Activated CD4-positive, alpha-beta memory T cell treated with anti-CD3 and anti-CD28 coated beads, Interleukin-2, amount 10 ng/mL, durations not matched to agents 7 days and 5 days (primary cell): ENCODE data around the gene TBX3. TPM values are rescaled to one million over a fixed set of nuclear protein-coding genes. Genes with fewer than 3 reads are reported as not detected.

ENCODE experiments used
- CTCF ChIA-PET: fragments of 350-600 bp; sonication (Branson Sonifier 250); formaldehyde crosslinking; loops from one replicate; lab custom pipeline; 2021; ENCODE audit warnings: antibody characterized with exemption, inconsistent platforms; lab: Charles Lee
- POLR2A ChIA-PET: fragments of 350-600 bp; sonication (Branson Sonifier 250); formaldehyde crosslinking; loops from one replicate; lab custom pipeline; 2021; ENCODE audit warnings: antibody characterized with exemption; lab: Charles Lee
- DNase-seq: peaks from one replicate; pipeline ENCODE4 v3.0.0-alpha.2; 2020
- H3K27ac Mint-ChIP-seq: one replicate; pipeline ENCODE4 v1.8.0; 2021; ENCODE audit warnings: mild to moderate bottlenecking, mixed read lengths
- H3K27me3 Mint-ChIP-seq: one replicate; pipeline ENCODE4 v1.8.0; 2021; ENCODE audit warnings: mixed read lengths
- H3K36me3 Mint-ChIP-seq: one replicate; pipeline ENCODE4 v1.8.0; 2021; ENCODE audit warnings: low read depth, mixed read lengths
- H3K4me1 Mint-ChIP-seq: one replicate; pipeline ENCODE4 v1.8.0; 2021; ENCODE audit warnings: mixed read lengths
- H3K4me3 Mint-ChIP-seq: one replicate; pipeline ENCODE4 v1.8.0; 2021; ENCODE audit warnings: mild to moderate bottlenecking, mixed read lengths
- H3K9me3 Mint-ChIP-seq: one replicate; pipeline ENCODE4 v1.8.0; 2021; ENCODE audit warnings: mixed read lengths
- total RNA-seq, 2 experiments: library from RNA; stranded (reverse); gene quantifications; one replicate each; pipeline ENCODE4 v1.2.3, GENCODE V29; 2021

Gene TBX3
- total RNA-seq, 2 experiments from 2014 or later: not detected

DNA sequence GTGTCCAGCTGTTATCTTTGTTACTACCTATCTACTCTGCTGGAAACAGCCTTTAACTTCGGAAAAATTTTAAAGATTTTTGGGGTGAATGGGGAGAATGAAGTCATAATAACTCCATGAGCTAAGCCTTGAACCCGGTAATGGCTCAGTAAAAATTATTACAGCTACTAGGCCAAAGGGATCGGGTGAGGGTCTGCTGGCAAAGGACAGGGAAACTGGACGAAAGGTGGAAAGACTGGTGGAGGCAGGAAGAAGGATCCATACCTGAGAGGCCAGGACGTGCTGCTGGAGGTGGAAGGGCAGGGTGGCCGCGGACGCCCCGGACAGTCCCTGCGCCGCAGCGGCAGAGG lies 10.1 kb downstream of the TBX3 start:
- H3K4me1 Mint-ChIP-seq: no peaks in the 10 kb centered on the region
- CTCF ChIA-PET: interaction anchor here (0.9 kb wide), 1 partner anchor 12 kb away, joined by 3 read pairs; no protein-coding TSS in a partner anchor

GRCh38 chr12:114673169-114673833 lies 10.7 kb downstream of the TBX3 start:
- peaks cover 50% of the 10 kb centered on the region for H3K27me3 Mint-ChIP-seq
- ChIA-PET POLR2A (no interaction called here), CTCF (interaction anchor here (0.9 kb wide), 1 partner anchor 12 kb away, joined by 3 read pairs; no protein-coding TSS in a partner anchor)
- H3K4me1 Mint-ChIP-seq: no peaks in the 10 kb centered on the region
- no peak overlapping the region for H3K4me3 Mint-ChIP-seq
- no peak overlapping the region for H3K27ac Mint-ChIP-seq
- no peaks in the 10 kb centered on the region for H3K9me3 Mint-ChIP-seq
- DNase-seq: no peak
- H3K36me3 Mint-ChIP-seq: no peaks in the 10 kb centered on the region

More for the DNA sequence above, 10.1 kb downstream of the TBX3 start:
- DNase-seq: no peak
- POLR2A ChIA-PET: no interaction called here
- no peaks in the 10 kb centered on the region for H3K9me3 Mint-ChIP-seq
- no peak overlapping the region for H3K4me3 Mint-ChIP-seq
- H3K27ac Mint-ChIP-seq: no peak overlapping the region
- no peaks in the 10 kb centered on the region for H3K36me3 Mint-ChIP-seq
- peaks cover 48% of the 10 kb centered on the region for H3K27me3 Mint-ChIP-seq

GRCh38 chr12:114672817-114673168 lies 11.2 kb downstream of the TBX3 start:
- Mint-ChIP-seq H3K27me3 (peaks cover 55% of the 10 kb centered on the region), H3K4me1 (peaks cover under 1% of the 10 kb centered on the region), H3K4me3 (no peak overlapping the region), H3K27ac (no peak overlapping the region), H3K36me3 (no peaks in the 10 kb centered on the region), H3K9me3 (no peaks in the 10 kb centered on the region)
- no peak for DNase-seq
- ChIA-PET CTCF (no interaction called here), POLR2A (no interaction called here)

GRCh38 chr12:114671443-114672411 lies 12.2 kb downstream of the TBX3 start:
- peaks cover 2% of the 10 kb centered on the region for H3K4me1 Mint-ChIP-seq
- peaks cover 66% of the 10 kb centered on the region for H3K27me3 Mint-ChIP-seq
- ChIA-PET CTCF (no interaction called here), POLR2A (interaction anchor here (0.8 kb wide), 1 partner anchor 12 kb away, joined by 3 read pairs; the partner anchor contains the start of gene TBX3)
- no peak overlapping the region for H3K27ac Mint-ChIP-seq
- no peak for DNase-seq
- no peaks in the 10 kb centered on the region for H3K36me3 Mint-ChIP-seq
- H3K9me3 Mint-ChIP-seq: no peaks in the 10 kb centered on the region
- no peak overlapping the region for H3K4me3 Mint-ChIP-seq

- no peaks in the 10 kb centered on the region for H3K9me3 Mint-ChIP-seq
- H3K36me3 Mint-ChIP-seq: no peaks in the 10 kb centered on the region
- CTCF ChIA-PET: interaction anchor here (1.0 kb wide), 1 partner anchor 1247 kb away, joined by 4 read pairs; no protein-coding TSS in a partner anchor
- H3K4me1 Mint-ChIP-seq: peaks cover 2% of the 10 kb centered on the region
- no peak for DNase-seq
- H3K27me3 Mint-ChIP-seq: peaks cover 70% of the 10 kb centered on the region
- H3K4me3 Mint-ChIP-seq: no peak overlapping the region
- no peak overlapping the region for H3K27ac Mint-ChIP-seq
- POLR2A ChIA-PET: interaction anchor here (0.8 kb wide), 1 partner anchor 13 kb away, joined by 3 read pairs; the partner anchor contains the start of gene TBX3
Observed at GRCh38 chr12:114671066-114671442, 12.9 kb downstream of the TBX3 start.

- Mint-ChIP-seq H3K4me1 (peaks cover 2% of the 10 kb centered on the region), H3K27ac (no peak overlapping the region), H3K27me3 (peaks cover 74% of the 10 kb centered on the region), H3K4me3 (no peak overlapping the region), H3K36me3 (no peaks in the 10 kb centered on the region), H3K9me3 (no peaks in the 10 kb centered on the region)
- DNase-seq: no peak
- POLR2A ChIA-PET: interaction anchor here (0.8 to 1.0 kb wide), 2 partner anchors 14 kb away, joined by 3 read pairs; partner anchors contain the start of gene TBX3
- CTCF ChIA-PET: interaction anchor here (1.0 kb wide), 1 partner anchor 1247 kb away, joined by 4 read pairs; no protein-coding TSS in a partner anchor
Observed at GRCh38 chr12:114670291-114670980, 13.5 kb downstream of the TBX3 start.

DNA sequence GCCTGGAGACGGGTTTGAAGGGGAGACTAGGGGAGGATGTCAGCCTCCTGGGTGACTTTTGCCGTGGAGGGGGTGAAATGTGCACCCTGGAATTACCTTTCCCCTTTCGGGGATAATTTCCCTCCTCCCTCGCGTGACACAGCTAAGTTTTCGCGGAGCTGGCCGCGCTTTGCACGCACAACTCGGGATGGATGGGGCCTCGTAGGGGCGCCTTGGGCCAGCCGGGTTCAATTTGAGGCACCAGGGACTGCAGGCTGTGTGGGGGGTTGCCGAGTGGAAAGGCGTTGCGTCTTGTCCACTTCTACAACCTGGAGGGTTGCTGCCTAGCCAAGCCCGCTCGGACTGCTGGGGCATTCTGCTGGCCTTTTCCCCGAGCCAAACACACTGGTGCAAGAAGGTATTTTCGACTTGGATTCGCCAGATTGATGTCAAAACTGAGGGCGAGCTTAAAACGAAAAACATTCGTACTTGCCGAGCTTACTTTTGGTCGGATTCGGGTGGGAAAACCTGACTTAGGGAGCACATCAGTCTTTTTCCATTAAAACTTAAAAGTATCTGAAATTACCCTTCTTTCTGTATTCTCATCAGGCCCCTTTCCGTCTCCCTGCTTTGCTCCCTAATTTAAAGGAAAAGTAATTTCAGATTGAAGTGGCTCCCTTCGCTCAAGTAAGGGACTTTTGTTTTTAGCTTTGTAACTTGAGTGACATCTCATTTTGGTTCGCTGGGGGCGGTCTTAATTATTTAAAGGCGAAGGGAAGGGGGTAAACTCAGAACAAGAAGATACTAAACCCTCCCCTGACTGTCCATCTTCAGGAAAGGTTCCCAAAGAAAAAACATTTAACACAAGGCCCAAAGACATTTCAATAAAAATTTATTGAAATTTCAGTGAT lies 14.3 kb downstream of the TBX3 start:
- Mint-ChIP-seq H3K27ac (no peak overlapping the region), H3K4me1 (peaks cover 2% of the 10 kb centered on the region), H3K27me3 (peaks cover 77% of the 10 kb centered on the region), H3K36me3 (no peaks in the 10 kb centered on the region), H3K4me3 (no peak overlapping the region), H3K9me3 (no peaks in the 10 kb centered on the region)
- no peak for DNase-seq
- ChIA-PET POLR2A (interaction anchor here (1.0 kb wide), 1 partner anchor 15 kb away, joined by 3 read pairs; the partner anchor contains the start of gene TBX3), CTCF (no interaction called here)

- peaks cover 81% of the 10 kb centered on the region for H3K27me3 Mint-ChIP-seq
- no peaks in the 10 kb centered on the region for H3K36me3 Mint-ChIP-seq
- H3K4me3 Mint-ChIP-seq: no peak overlapping the region
- no peak for DNase-seq
- H3K27ac Mint-ChIP-seq: no peak overlapping the region
- ChIA-PET POLR2A (no interaction called here), CTCF (no interaction called here)
- peaks cover 2% of the 10 kb centered on the region for H3K4me1 Mint-ChIP-seq
- H3K9me3 Mint-ChIP-seq: no peaks in the 10 kb centered on the region
Observed at GRCh38 chr12:114668886-114669288, 15.1 kb downstream of the TBX3 start.

- no peak overlapping the region for H3K27ac Mint-ChIP-seq
- POLR2A ChIA-PET: no interaction called here
- DNase-seq: no peak
- peaks cover 80% of the 10 kb centered on the region for H3K27me3 Mint-ChIP-seq
- H3K9me3 Mint-ChIP-seq: no peaks in the 10 kb centered on the region
- H3K36me3 Mint-ChIP-seq: no peaks in the 10 kb centered on the region
- peaks cover 2% of the 10 kb centered on the region for H3K4me1 Mint-ChIP-seq
- CTCF ChIA-PET: interaction anchor here (0.7 kb wide), 1 partner anchor 565 kb away, joined by 3 read pairs; no protein-coding TSS in a partner anchor
- no peak overlapping the region for H3K4me3 Mint-ChIP-seq
Observed at GRCh38 chr12:114668151-114668885, 15.7 kb downstream of the TBX3 start.

DNA sequence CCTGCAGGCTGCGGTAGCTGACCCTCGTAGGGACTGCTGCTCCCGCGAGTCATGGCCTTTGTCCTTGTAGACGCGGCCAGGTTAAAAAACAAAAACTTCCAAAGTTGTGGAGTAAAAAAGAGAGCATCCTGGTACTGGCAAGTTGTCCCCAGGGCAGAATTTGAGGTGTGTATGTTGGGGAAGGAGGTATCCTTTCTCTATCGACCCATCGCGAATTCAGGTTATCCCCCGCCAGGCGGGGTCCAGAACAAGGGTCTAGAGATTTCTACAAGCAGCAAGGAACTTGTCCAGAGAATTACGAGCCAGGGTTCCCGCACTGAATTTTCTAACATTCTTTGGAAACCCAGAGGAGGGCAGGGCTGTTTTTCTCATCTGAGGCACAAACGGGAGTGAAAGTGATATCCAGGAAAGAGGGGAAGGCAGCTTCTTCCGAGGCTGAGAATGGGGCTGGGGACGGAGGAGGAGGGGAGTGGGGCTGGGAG lies 16.3 kb downstream of the TBX3 start:
- H3K27ac Mint-ChIP-seq: no peak overlapping the region
- H3K36me3 Mint-ChIP-seq: no peaks in the 10 kb centered on the region
- H3K4me3 Mint-ChIP-seq: no peak overlapping the region

More for the DNA sequence above, 16.3 kb downstream of the TBX3 start:
- ChIA-PET CTCF (interaction anchor here (0.7 kb wide), 1 partner anchor 566 kb away, joined by 3 read pairs; no protein-coding TSS in a partner anchor), POLR2A (no interaction called here)
- Mint-ChIP-seq H3K4me1 (peaks cover 2% of the 10 kb centered on the region), H3K27me3 (peaks cover 79% of the 10 kb centered on the region), H3K9me3 (no peaks in the 10 kb centered on the region)
- DNase-seq: no peak
